RPMI8226 (cell line): ENCODE measurements around the gene NFE2.
A peak's percentile ranks its signal among the peaks of the same experiment; 100 is the strongest.
"Not testable (repeated sequence)": the region's sequence is repeated elsewhere in the genome, so short reads cannot be mapped to it uniquely, and the experiment has no call there.

Source experiments
- DNase-seq: peaks from one replicate; pipeline ENCODE4 v3.0.0-alpha.2; 2015

Gene NFE2

DNA sequence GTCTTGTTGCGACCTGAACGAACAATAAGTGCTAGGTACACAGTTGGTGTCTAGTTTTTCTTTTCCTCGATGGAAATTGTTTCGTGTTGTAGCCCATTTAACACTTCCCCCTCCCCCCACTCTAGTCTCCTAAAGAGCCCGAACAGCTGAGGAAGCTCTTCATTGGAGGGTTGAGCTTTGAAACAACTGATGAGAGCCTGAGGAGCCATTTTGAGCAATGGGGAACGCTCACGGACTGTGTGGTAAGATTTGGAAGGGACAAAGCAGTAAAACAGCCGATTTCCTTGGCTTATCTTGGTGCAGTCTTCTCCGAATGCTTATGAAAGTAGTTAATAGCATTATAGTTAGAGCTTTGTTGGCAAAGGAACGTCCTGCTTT lies 19.6 kb downstream of the NFE2 start:
- DNase-seq = not testable (repeated sequence)

DNA sequence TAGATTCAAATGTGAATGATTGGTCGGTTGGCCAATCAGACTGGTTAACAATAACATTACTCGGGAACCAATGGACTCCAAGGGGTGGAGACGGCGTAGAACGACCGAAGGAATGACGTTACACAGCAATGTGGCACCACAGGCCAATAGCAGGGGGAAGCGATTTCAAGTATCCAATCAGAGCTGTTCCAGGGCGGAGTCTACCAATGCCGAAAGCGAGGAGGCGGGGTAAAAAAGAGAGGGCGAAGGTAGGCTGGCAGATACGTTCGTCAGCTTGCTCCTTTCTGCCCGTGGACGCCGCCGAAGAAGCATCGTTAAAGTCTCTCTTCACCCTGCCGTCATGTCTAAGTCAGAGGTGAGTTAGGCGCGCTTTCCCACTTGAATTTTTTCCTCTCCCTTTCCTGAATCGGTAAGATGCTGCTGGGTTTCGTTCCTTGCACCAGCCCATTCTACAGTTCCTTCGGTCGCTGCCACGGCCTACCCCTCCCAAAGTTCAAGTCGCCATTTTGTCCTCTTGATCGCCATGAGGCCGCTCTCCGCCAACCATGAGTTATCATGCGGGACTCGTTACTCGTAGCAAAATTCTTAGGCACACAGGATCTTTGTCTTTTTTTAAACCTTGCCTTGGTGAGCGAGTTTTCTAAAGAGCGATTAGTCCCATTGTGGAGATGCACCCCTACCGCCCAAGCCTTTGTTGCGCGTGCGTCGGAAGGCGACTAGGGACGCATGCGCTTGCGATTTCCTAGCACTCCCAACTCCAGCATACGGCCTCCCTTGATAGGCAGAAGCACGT lies 20.2 kb downstream of the NFE2 start, which contains the start of gene HNRNPA1:
Gene HNRNPA1, plus strand, starts transcription at position 259 of the 793 bp plus-strand sequence. Its CDS starts 82 bp downstream, at position 341.
- peak; percentile 99 for DNase-seq

DNA sequence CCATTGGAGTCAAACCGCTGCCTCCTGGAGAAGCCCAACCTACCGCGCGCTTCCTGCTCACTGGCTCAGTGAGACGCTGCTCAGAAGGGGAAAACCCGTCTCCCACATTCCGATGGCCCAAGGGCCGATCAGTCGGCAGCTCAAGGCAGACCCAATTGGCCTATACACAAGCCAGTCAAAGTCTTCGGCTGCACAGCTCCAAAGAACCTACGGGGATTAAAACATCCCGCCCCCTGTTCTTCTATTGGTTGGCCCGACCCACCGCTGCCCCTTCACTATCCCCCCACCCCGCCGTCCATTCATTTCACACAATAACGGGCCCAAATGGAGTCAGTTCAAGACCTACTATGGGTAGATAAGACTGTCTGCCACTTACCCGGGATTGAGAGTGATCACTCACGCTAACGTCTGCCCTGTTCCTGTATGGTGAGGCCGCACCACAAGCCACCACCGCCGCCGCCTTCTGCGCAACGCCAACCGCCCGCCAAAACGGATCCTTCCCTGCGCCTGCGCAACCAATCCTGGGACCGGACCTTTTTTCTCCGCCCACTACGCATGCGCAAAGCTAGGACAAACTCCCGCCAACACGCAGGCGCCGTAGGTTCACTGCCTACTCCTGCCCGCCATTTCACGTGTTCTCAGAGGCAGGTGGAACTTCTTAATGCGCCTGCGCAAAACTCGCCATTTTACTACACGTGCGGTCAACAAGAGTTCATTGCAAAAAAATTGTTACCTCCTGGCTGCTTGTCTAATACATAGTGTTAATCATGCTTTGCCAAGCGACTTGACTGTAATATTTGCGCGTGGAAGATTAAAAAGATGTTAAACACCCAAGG lies 21.0 kb downstream of the NFE2 start, which contains the start of gene CBX5:
Gene CBX5, minus strand, starts transcription at position 491 of the 836 bp plus-strand sequence. CDS start 22,472 bp downstream, outside the sequence.
- DNase-seq = peak; percentile 99

DNA sequence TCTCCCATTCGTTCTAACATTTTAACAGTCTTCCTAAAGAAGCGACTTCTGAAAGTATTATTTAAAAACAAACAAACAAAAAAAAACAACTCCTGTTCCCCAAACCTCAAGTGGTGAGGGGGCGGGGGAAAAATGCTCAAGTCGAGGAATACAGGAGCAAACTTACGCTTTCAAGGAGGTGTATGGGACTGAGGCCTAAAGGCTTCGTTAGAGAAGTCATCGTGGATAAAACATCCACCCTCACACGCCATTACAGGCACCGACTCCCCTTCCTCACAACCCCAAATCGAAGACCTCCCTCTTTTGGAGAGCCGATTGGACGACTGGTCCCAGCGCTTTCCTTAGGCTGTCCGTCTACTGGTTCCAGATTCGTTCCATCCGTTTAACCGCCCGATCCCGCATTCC lies 21.6 kb downstream of the NFE2 start:
- no peak for DNase-seq

DNA sequence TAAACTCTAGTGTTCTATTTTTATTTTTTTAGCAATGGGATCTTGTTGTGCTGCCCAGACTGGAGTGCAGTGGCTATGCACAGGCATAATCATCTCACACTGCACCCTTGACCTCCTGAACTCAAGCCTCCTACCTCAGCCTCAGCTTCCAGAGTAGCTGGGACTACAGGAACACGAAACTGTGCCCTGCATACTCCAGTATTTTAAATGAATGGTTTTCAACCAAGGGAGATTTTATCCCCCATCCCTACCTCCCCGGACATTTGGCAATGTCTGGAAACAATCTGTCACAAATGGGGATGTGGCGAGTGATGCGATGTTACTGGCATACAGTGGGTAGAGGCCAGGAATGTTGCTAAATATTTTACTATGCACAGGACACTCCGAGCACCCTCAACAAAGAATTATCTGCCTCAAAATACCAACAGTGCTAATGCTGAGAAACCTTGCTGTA lies 23.0 kb downstream of the NFE2 start:
- DNase-seq = no peak

DNA sequence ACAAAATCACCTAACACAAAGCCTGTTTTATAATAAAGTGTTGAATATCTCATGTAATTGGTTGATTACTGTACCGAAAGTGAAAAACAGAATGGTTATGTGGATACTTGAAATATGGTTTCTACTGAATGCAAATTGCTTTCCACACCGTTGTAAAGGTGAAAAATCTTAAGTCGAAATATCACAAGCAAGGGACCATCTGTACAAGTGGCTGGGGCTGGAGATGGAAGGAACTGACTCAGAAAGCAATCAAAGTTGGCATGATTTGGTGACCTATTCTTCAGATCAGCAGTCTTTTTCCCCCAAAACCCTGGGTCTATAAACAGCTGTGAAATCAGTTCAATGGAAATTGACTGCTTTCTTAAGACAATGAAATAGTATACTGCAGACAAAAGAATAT lies 24.4 kb downstream of the NFE2 start:
- no peak for DNase-seq

DNA sequence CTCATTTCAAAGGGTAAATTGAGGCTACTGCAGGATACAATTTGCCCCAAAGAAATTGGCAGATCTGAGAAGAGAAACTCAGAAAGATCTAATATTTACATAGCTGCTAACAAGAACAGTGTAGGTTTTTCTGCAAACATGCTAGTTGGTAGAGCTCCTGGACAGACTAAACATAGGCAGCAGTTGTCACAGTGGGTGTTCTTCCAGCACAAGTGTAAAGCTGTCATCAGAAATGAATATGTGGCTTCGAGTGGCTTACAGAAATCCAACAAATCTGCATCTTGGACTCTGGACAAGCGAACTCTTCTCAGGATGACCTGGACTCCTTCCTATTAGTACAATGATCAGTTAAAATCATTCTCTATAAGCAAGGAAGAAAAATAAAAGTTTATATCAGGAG lies 26.8 kb downstream of the NFE2 start:
- no peak for DNase-seq

DNA sequence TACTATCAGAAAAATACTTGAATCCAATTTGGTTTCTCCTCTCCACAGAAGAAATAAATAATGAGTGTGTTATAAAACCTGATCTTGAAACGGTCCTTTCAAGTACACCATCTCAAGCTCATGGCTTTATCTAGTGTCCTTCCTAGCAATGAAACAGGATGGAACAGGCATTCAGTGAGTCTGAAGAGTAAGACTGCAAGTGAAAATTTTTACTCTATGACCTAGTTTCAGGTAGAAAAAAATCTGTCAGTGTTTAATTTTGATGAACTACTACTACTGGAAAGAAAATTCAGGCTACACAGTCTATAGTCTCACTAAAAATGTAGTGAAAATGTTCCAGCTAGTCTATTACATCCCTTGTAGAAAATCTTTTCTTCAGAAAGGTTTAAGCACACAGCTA lies 28.6 kb downstream of the NFE2 start:
- no peak for DNase-seq

DNA sequence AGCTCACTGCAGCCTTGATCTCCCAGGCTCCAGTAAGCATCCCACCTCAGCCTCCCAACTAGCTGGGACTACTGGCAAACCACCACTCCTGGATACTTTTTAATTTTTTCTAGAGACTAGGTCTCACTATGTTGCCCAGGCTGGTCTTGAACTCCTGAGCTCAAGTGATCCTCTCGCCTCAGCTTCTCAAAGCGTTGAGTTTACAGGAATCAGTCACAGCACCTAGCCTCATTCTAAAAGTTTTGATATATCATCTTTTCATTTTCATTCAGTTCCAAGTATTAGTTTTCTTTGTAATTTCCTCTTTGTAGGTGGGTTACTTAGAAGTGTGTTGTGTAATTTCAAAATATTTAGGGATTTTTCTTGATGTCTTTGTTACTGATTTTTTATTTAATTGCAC lies 30.5 kb downstream of the NFE2 start:
- no peak for DNase-seq

DNA sequence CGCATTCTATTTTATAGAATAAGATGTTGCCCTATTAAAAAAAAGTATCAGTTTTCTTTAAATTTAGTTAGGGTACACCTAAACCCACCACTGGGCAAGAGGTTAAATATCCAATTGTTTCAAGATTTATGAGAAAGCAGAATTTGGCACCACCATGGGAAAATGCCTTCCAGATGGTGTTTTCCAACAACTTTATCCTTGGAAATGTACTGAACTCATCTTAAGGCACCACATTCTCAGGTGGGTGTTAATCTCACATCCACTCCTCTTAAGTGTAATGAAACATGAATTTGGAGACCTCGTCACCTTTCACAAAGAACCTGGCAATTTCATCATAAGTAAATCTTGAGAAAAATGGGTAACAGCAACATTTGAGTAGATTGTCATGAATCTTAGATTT lies 34.0 kb downstream of the NFE2 start:
- DNase-seq = no peak

DNA sequence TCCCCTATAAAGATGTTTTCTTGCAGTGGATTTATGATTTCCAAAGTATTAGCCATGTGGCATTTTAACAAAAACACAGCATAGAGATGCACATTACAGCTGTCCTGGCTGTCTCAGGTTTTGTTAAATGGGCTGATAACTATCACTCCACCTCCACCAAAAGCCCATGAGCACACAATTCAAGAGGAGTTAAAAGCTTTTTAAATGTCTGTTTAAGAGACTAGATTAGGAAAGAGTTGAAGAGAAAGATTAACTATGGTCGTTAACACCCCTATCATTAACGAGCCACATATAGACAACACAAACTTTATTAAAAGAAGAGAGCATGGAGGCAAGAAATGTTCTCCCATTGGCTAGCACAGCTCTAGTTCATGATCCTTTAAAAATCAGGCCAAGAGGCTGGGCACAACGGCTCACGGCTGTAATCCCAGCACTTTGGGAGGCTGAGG lies 35.4 kb downstream of the NFE2 start:
- DNase-seq = no peak

DNA sequence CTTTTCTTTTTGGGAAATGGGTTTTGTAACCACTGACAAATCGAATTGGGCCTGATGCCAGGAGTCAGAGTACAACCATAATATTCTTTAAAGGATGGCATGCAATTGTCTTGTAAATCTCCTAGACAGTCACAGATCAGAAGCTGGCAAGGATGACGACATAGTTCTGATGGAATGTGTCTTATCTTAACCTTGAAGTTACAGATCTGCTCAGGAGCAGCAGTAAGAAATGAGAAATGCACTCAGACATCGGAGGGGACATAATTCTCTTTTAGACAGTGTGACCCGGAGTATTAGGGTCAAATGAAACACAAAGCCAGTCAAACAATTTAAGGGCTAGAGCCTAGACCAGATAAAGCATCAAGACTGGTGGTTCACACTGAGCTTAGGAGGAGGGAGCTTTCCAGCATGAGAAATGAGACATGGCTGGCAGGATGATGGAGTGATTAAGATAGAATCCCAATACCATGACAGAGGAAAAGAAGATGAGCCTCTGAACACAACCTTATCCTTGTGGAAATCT lies 38.4 kb downstream of the NFE2 start:
- DNase-seq = no peak

DNA sequence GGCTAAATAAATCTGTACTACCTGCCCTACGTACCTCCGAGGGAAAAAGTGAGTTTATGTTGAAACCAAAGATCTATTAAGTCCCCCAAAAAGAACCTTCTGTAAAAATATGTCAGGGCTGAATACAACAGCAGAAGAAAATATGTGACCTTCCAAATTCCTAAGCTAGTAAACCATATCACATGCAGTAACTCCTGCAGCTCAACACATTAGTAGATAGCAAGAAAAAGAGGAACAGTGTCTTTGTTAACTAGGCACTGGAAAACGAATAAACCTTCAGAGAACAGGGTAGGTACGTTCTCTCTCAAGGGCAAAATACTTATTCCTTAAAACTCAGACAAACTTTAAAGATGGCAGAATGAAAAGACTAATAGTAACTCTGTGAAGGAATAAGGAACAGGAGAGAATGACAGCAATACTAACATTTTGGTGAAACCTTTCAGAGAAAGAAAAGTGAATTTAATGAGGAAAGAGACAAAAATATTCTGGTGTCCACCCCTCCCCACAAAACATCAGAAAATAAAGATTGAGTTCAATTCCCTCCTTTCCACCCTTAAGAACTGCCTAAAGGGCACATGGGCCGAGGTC lies 38.9 kb downstream of the NFE2 start:
- DNase-seq = no peak

DNA sequence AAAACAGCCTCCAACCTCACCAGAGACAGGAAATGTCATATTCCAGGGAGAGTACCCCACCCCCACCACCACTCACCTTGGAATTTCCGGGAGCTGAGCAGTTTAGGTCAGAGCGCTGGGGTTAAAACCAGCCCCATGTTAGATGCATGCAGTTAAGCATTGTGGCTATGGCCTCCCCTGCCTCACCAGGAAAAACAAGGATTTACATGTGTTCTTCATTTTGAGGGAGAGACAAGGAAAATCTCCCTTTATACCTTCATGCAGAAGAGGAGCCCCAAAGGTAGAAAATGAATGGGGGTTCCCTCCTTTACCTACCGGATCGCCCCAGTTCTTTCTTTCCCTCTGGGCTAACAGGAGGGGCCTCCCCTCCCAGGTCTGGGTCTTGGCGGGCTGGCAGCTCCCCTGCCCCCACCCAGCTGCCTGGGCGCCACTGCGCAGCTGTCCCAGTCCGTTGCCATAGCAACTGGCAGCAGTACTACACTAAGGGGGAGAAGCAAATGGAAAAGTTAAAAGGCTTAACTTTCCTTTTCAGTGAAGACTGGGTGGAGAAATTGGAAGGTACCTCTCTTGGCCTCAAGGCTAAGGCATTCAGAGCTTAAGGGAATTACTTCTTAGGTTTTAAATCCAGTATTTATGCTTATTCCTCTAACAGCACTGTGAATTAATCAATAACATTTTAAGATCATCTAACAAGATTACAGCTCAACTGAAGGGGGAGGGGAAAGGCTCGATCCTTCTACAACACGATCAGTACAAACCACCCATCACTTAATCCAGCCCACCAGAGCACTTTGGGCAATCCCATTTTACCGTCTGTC lies 41.4 kb downstream of the NFE2 start:
- DNase-seq = peak; percentile 96

DNA sequence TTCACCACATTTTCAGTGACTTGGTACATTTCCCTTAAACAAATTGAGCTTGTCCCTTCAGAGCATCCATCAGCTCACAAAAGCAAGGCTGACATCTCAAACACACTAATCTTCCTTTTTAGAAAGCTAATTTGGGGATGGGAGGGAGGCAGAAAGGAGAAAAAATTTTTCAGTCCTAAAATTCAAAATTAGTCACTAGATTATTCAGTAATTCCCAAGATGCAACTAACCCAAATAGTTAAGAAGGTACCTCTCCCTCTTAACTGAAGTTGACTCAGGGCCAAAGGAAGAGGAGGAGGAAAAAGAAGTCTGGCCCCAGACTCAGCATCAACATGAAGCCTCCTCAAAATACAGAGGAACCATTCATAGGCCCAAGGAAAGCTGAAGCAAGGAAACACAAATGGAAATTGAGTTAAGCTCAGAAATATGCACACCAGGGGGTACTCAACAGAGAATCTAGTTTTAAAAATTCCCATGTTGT lies 42.6 kb downstream of the NFE2 start:
- no peak for DNase-seq

DNA sequence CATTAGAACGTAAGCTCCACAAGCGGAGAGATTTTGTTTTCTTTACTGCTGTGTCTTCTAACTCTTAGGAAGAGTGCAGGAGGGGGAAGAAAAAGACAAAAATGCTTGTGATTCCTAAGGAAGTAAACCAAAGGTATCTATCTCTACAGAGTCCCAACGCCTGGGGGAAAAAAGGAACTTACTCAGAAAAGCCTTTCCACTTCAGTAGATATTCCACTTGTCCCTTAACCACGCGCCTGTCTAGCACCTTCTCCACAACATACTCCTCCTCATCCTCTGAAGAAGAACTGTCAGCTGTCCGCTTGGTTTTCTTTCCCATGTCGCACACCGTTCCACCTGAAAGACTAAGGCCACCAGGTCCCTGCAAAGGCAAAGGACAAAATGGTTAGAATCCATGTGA lies 43.5 kb downstream of the NFE2 start:
- DNase-seq = no peak

DNA sequence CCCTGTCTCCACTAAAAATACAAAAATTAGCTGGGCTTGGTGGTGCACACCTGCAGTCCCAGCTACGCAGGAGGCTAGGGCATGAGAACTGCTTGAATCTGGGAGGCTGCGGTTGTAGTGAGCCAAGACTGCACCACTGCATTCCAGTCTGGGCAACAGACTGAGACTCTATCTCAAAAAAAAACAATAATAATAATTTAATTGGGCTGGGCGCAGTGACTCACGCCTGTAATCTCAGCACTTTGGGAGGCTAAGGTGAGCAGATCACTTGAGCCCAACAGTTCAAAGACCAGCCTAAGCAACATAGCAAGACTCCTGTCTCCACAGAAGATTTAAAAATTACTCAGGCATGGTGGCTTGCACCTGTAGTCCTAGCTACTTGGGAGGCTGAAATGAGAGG lies 47.6 kb downstream of the NFE2 start:
- DNase-seq = no peak

DNA sequence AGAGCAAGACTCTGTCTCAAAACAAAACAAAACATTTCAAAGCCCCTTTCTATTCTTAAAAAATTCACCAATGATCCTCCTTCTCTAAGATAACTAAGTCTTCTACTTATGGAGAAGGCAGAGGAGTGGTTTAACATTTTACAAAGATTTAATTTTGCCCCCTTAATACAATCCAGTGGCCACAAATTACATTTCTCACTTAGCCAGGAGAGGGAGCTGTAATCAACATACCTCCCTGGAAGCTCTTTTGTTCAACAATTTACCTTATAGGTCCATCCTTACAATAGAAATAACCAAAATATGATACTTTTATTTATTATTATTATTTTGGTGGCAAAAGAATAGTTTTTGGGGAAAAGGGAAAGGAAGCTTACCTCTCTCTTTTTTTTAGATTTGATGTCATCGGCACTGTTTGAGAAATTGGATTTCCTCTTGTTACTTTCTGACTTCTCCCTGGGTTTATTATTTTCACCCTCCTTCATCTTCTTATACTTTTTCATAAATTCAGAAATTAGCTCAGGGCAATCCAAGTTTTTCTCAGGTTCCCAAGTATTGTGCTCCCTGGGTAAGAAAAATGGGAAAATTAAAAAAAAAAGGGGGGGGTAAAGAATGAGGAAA lies 49.0 kb downstream of the NFE2 start:
- DNase-seq = peak; percentile 42

DNA sequence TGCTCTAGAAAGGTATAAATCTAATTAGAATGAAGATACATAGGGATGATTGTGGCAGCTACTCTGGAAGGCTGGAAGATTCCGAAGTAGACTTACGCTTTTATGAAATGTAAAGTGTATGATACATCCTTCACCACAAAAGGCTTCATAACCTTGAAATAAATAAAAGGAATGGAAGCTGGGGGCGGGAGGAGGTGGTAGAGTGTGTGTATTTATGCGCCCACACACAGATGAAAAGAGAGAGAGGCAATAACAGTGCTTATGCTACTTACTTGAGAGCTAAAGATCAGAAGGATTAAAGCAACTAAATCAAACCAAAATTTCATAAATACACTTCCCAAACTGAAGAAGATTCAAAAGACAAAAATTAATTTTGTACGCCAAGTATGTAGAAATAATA lies 51.3 kb downstream of the NFE2 start:
- no peak for DNase-seq

DNA sequence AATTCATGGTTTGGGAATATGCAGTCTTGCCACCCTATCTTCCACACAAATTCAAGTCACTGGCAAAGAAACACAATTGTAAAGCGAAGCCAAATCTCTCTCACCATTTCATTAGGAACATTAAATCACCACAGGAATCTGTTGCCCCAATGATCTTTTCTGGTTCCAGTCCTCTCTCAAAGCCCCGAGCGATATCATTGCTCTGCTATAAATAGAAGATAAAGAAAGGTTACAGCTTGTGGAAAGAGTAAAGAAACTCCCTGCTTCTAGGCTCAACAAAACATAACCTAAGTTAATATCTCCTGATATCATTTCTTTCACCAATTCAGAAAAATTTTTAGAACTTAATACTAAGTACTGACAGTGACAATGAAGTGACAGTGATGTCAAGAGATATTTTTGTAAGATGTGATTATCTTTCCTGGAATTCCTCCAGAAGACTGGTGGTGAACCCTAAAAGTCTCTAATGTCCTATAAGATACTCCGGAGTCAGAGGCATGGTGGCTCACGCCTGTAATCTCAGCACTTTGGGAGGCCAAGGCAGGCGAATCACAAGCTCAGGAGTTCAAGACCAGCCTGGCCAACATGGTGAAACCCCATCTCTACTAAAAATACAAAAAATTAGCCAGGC lies 54.7 kb downstream of the NFE2 start:
- no peak for DNase-seq
